ENCODE data around the gene TMEM209. TPM values are rescaled to one million over a fixed set of nuclear protein-coding genes. Genes with fewer than 3 reads are reported as not detected.

Gene TMEM209
- total RNA-seq, 2 donors from 2014 or later: 11.9 to 21.5 TPM

GRCh38 chr7:130223646-130224045 lies 18.4 kb upstream of the TMEM209 start:
- 83% methylated on average over 1 of the region's 1 CpG for WGBS
- H3K36me3 ChIP-seq: no peaks in the 10 kb centered on the region
- H3K27me3 ChIP-seq (replicated peaks; ENCODE audit: insufficient read depth): no peaks in the 10 kb centered on the region
- no peak for TF ChIP-seq POLR2A (IDR thresholded peaks at IDR 0.05)
- no peak for TF ChIP-seq CTCF (IDR thresholded peaks at IDR 0.05)
- no peak for TF ChIP-seq POLR2AphosphoS5 (IDR thresholded peaks at IDR 0.05)
- H3K27ac ChIP-seq: no peak overlapping the region
- H3K4me3 ChIP-seq: no peak overlapping the region
- intact Hi-C loops (cut with DNase I): no loop called here
- DNase-seq (ENCODE audit: low spot score): no peak
- H3K9me3 ChIP-seq: no peaks in the 10 kb centered on the region
- H3K4me1 ChIP-seq (replicated peaks): no peaks in the 10 kb centered on the region

- no peak for DNase-seq (ENCODE audit: low spot score)
- H3K4me1 ChIP-seq (replicated peaks): no peaks in the 10 kb centered on the region
- no peak overlapping the region for H3K4me3 ChIP-seq
- H3K9me3 ChIP-seq: no peaks in the 10 kb centered on the region
- intact Hi-C loops (cut with DNase I): no loop called here
- H3K27ac ChIP-seq: no peak overlapping the region
- WGBS: 97% methylated on average over 4 of the region's 4 CpGs
- no peaks in the 10 kb centered on the region for H3K27me3 ChIP-seq (replicated peaks; ENCODE audit: insufficient read depth)
- TF ChIP-seq POLR2A (IDR thresholded peaks at IDR 0.05) (no peak), CTCF (IDR thresholded peaks at IDR 0.05) (no peak)
- no peaks in the 10 kb centered on the region for H3K36me3 ChIP-seq
These were observed 16.5 kb upstream of the TMEM209 start for GRCh38 chr7:130221746-130222145.

DNA sequence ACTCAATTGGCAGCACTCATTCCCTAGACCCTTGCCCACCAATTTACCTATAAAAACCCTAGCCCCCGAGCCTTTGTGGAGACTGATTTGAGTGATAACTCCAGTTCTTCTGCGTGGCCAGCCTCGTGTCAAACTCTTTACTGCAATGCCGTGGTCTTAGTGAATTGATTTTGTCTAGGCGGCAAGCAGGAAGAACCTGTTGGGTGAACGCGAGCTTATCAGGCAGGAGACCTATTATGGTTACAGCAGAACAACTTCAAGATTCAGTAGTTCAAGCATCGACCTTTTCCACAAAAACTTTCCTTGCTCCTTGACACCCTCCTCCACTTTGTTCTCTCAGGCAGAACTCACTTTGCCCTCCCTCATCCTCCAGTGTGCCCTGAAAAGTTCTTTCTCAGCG lies 14.7 kb upstream of the TMEM209 start:
- H3K4me3 ChIP-seq: no peak overlapping the region
- no peaks in the 10 kb centered on the region for H3K9me3 ChIP-seq
- no peaks in the 10 kb centered on the region for H3K4me1 ChIP-seq (replicated peaks)
- intact Hi-C loops (cut with DNase I): no loop called here
- no peaks in the 10 kb centered on the region for H3K36me3 ChIP-seq
- no peak overlapping the region for H3K27ac ChIP-seq
- no peaks in the 10 kb centered on the region for H3K27me3 ChIP-seq (replicated peaks; ENCODE audit: insufficient read depth)
- 63% methylated on average over 9 of the region's 9 CpGs for WGBS
- TF ChIP-seq POLR2A (IDR thresholded peaks at IDR 0.05) (no peak), POLR2AphosphoS5 (IDR thresholded peaks at IDR 0.05) (no peak), CTCF (IDR thresholded peaks at IDR 0.05) (no peak)
- DNase-seq (ENCODE audit: low spot score): no peak

GRCh38 chr7:130218806-130219620 lies 13.8 kb upstream of the TMEM209 start:
- H3K27me3 ChIP-seq (replicated peaks; ENCODE audit: insufficient read depth): no peaks in the 10 kb centered on the region
- no peak overlapping the region for H3K4me3 ChIP-seq
- H3K9me3 ChIP-seq: no peaks in the 10 kb centered on the region
- intact Hi-C loops (cut with DNase I): no loop called here
- no peaks in the 10 kb centered on the region for H3K4me1 ChIP-seq (replicated peaks)
- TF ChIP-seq POLR2A (IDR thresholded peaks at IDR 0.05) (no peak), POLR2AphosphoS5 (IDR thresholded peaks at IDR 0.05) (no peak), CTCF (IDR thresholded peaks at IDR 0.05) (no peak)
- no peaks in the 10 kb centered on the region for H3K36me3 ChIP-seq
- 92% methylated on average over 5 of the region's 5 CpGs for WGBS
- no peak for DNase-seq (ENCODE audit: low spot score)
- H3K27ac ChIP-seq: no peak overlapping the region

DNA sequence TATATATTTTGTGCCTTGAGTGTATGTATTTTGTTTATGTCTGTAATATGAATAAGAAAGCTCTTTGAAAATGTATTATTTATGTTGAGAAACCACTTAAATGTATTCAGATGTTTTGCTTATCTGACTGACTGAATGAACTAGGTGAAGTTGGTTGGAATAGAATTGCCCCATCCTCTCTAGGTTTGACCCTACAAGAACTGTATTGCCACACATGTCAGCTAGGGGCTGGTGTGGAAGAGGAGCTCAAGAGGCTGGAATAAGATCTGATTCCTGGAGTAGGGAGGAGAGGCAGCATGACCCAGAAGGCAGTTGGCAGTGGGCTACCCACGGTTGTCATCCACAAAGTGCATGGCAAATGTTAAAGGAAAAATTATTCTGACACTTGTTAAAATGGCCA lies 11.5 kb upstream of the TMEM209 start:
- Histone ChIP-seq H3K36me3 (no peaks in the 10 kb centered on the region), H3K4me3 (no peak overlapping the region), H3K27me3 (replicated peaks; ENCODE audit: insufficient read depth) (no peaks in the 10 kb centered on the region), H3K27ac (no peak overlapping the region), H3K4me1 (replicated peaks) (no peaks in the 10 kb centered on the region), H3K9me3 (no peaks in the 10 kb centered on the region)
- intact Hi-C loops (cut with DNase I): no loop called here
- WGBS: 74% methylated on average over 1 of the region's 1 CpG
- TF ChIP-seq POLR2AphosphoS5 (IDR thresholded peaks at IDR 0.05): no peak
- no peak for TF ChIP-seq POLR2A (IDR thresholded peaks at IDR 0.05)
- no peak for TF ChIP-seq CTCF (IDR thresholded peaks at IDR 0.05)
- no peak for DNase-seq (ENCODE audit: low spot score)

Measured in prostate gland (tissue), 2 donors.